ENCODE measurements around the gene HOMEZ.
"Not testable (repeated sequence)": the region's sequence is repeated elsewhere in the genome, so short reads cannot be mapped to it uniquely, and the experiment has no call there.

HOMEZ gene

GRCh38 chr14:23275412-23275811, 10.5 kb downstream of the HOMEZ start:
- DNase-seq: no peak

GRCh38 chr14:23269193-23269592, 16.7 kb downstream of the HOMEZ start:
- DNase-seq: no peak

- DNase-seq: not testable (repeated sequence)
Observed at GRCh38 chr14:23260849-23261248, 25.1 kb downstream of the HOMEZ start.

GRCh38 chr14:23259426-23259825, 26.5 kb downstream of the HOMEZ start:
- DNase-seq: no peak

GRCh38 chr14:23258256-23258655, 27.7 kb downstream of the HOMEZ start:
- no peak for DNase-seq

GRCh38 chr14:23252420-23253333, 33.3 kb downstream of the HOMEZ start:
- DNase-seq: no peak

GRCh38 chr14:23252006-23252405, 33.9 kb downstream of the HOMEZ start:
- DNase-seq: no peak

GRCh38 chr14:23249824-23250223, 36.1 kb downstream of the HOMEZ start:
- no peak for DNase-seq

GRCh38 chr14:23248601-23249000, 37.3 kb downstream of the HOMEZ start:
- DNase-seq: no peak

- DNase-seq: no peak
Observed at GRCh38 chr14:23245282-23245681, 40.6 kb downstream of the HOMEZ start.

- no peak for DNase-seq
Observed at GRCh38 chr14:23243066-23243465, 42.9 kb downstream of the HOMEZ start.

- DNase-seq: no peak
Observed at GRCh38 chr14:23242076-23242475, 43.9 kb downstream of the HOMEZ start.

- DNase-seq: not testable (repeated sequence)
Observed at GRCh38 chr14:23241061-23241715, 44.7 kb downstream of the HOMEZ start.

- no peak for DNase-seq
Observed at GRCh38 chr14:23240661-23241060, 45.3 kb downstream of the HOMEZ start.

- DNase-seq: peak; percentile 93
Observed at GRCh38 chr14:23237772-23238594, 47.9 kb downstream of the HOMEZ start, which contains the start of gene RNF212B. Gene RNF212B (plus strand): TSS chr14:23237936. CDS start chr14:23240346, 2,410 bp downstream.

GRCh38 chr14:23232241-23232808, 53.6 kb downstream of the HOMEZ start:
- not testable (repeated sequence) for DNase-seq

GRCh38 chr14:23228812-23229211, 57.1 kb downstream of the HOMEZ start:
- DNase-seq: no peak

- no peak for DNase-seq
Observed at GRCh38 chr14:23227566-23227965, 58.4 kb downstream of the HOMEZ start.

- DNase-seq: not testable (repeated sequence)
Observed at GRCh38 chr14:23224958-23225357, 61.0 kb downstream of the HOMEZ start.
